T47D (cell line): ENCODE data around the gene HHIP.

Source experiments
- DNase-seq, 2 experiments: peaks; one replicate each; pipeline versions ENCODE4 v3.0.0 to v3.0.0-alpha.2; 2011 to 2012; ENCODE audit warnings: low read depth in 1 of 2, low spot score in 1 of 2
- JUND ChIP-seq: IDR thresholded peaks from 2 replicates; pipeline ENCODE4 v1.6.1; 2012; ENCODE audit warnings: low read depth
- in situ Hi-C: cut with HindIII; loops from 2 replicates; pipeline ENCODE4 v1.10.0; 2016; ENCODE audit warnings: low sequenced_read_pairs, low pct_unique_long_range_greater_than_20kb

Gene HHIP

DNA sequence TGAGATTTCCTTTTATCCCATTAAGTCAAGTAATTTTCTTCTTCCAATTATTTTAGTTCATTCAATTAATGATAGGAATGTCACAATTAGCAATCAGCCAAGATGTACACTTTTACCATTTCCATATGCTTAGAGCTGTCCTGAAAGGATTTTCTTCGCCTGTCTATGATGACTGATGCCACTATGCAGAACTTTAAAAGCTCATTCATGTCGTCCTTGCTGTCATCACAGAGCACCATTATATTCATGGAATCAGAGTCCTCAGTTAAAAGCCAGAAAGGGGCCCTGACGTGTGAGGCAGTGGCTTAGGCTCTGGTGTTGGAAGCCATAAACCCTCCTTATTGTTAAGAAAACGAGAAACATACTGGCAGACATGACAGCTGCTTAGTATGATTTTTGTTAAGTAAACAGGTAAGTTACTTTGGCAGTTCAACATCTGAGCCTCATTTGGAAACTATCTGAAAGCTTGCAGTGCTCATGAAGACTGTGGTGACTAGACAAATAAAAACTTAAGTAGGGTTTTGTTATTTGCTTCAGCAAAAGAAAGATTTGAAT is 73.1 kb downstream of the HHIP start:
- DNase-seq: no peak
- no peak for TF ChIP-seq JUND
- in situ Hi-C loops: no loop called here

GRCh38 chr4:144720491-144720890 is 74.5 kb downstream of the HHIP start:
- no peak for DNase-seq
- no peak for TF ChIP-seq JUND
- in situ Hi-C loops: no loop called here

GRCh38 chr4:144721994-144722393 is 76.0 kb downstream of the HHIP start:
- no peak for DNase-seq
- in situ Hi-C loops: no loop called here
- TF ChIP-seq JUND: no peak

DNA sequence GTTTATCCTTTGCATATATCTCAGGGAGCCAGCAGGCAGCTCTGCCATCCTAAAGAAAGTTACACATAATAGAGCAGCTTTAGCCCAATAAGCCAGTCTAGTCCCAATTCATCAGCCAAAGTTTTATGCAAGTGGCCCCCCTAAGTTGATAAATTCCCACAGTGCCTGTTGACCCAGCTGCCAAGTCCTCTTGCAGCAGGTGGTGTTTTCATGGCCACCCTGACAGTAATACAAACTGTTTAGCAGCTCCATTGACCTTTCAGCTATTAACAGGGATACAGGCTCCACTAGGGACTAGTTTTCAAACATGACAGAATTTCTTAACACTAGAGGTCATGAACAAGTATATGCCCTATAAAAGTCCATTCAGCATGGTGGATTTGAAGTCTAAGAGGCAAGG is 77.5 kb downstream of the HHIP start:
- in situ Hi-C loops: no loop called here
- no peak for TF ChIP-seq JUND
- DNase-seq: no peak

GRCh38 chr4:144729175-144729574 is 83.2 kb downstream of the HHIP start:
- TF ChIP-seq JUND: no peak
- in situ Hi-C loops: no loop called here
- no peak for DNase-seq

GRCh38 chr4:144732584-144733428 is 86.8 kb downstream of the HHIP start:
- in situ Hi-C loops: no loop called here
- no peak for TF ChIP-seq JUND
- DNase-seq: no peak

DNA sequence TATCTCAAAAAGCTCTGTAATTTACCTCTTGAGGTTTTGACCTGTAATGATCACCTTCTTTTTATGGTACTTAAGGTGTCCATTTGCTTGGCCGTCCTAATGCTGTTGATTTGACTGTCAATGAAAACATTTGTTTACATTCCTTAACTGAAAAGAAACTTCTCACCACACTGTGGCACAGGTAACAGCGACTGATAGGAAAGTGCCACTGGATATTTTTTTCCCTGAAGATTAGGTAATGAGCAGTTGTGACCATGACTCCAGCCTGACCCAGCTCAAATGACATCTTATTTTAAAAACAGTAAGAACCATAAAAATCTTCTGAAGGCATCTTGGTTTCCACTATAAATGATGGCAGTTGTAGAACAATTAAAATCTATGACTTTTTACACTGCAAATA is 87.6 kb downstream of the HHIP start:
- TF ChIP-seq JUND: no peak
- no peak for DNase-seq

GRCh38 chr4:144734522-144734921 is 88.6 kb downstream of the HHIP start:
- in situ Hi-C loops: no loop called here
- no peak for TF ChIP-seq JUND
- peak in 1 of 2 experiments; percentile 51 for DNase-seq

More for the DNA sequence above, 87.6 kb downstream of the HHIP start:
- in situ Hi-C loops: no loop called here

DNA sequence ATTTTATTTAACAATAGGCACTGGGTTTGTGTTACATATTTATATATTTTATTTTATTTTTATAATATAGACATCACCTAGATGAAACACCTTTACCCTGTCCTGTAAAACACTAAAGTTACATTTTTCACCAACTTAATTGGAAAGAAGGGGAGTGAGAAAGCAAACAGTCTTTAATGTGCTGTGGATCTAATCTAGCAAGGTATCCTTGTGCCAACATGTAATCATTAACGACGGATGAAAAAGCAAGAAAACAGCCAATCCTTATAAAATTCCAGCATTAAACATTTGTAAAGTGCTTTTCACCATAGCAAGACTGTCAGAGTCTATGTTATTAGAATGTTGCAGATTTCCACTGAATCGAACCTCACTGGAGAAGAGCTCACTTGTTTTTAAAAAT is 92.7 kb downstream of the HHIP start:
- TF ChIP-seq JUND: no peak
- no peak for DNase-seq
- in situ Hi-C loops: no loop called here

DNA sequence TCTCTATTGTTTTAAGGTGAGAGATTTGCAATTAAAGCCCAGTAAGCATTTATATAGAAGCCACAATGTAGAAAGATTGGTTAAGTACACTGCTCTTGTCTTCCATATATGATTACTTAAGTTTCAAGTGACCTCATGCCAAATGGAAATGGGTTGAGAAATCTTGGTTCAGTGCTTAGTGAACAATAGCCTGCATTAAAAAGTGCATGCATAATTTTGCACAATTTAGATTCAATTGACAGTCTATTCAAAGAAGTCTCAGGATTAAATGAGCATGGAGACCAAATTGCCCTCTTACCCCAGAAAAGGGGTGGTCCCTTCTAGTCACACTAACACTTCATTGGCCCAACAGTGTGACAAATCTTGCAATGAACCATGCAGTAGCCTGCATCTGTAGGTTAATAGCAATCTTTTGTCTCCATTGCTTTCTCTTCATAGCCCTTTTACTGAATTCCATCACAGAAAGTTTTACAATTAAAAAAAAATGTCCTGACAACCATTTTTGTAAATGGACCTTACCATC is 93.6 kb downstream of the HHIP start:
- no peak for TF ChIP-seq JUND
- in situ Hi-C loops: no loop called here
- no peak for DNase-seq

DNA sequence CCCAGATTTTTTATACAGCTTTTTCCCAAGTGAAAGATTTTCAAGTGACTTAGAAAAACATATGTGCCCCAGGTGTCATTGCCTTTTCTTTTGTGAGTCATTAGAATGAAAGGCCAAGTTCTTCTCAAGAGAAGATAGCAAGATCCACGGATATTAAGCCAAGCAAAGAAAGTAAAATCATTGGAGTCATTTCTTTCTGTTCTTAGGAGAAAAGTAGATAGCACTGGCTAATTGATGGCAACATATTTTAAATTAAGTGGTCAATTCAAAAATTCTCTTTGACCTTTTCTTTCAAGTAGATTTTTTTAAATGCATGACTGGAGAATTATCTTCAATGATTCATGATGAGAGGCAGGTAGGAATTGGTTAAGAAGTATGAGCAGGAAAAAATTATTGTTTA is 94.4 kb downstream of the HHIP start:
- no peak for TF ChIP-seq JUND
- in situ Hi-C loops: no loop called here
- DNase-seq: no peak

DNA sequence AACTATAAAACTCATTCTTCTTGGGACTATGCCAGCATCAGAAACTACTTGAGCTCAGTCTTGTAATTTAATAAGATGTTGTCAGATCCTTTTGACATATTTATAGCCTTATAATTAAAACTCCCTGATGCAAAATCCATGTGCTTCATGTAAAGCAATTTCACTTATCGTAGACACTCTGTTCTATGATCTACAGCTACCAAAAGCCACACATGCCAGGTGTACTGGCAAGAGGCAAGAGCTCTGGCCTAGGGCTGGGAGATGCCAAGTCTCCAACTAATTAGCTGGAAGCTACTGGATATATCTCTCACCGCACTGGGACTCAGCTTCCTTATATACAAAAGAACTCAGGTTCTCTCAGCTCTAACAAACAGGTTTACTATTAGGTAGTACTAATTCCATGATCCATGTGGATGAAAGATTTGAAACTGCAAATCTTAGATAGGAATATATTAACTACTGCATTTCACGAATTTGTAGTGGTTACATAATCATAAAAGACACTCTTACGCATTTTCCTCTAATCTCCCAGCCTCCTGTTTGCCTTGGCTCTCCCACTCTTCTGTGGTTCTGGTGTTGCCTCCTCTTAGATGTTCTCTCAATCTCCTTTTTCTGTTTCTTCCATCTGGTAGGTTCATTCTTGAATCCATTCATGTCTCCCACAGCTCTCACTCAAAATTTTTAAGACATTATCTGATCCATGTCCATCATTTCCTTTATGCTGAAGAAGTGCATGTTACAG is 103.0 kb downstream of the HHIP start:
- TF ChIP-seq JUND: no peak
- peak in 1 of 2 experiments; percentile 53 for DNase-seq
- in situ Hi-C loops: no loop called here

DNA sequence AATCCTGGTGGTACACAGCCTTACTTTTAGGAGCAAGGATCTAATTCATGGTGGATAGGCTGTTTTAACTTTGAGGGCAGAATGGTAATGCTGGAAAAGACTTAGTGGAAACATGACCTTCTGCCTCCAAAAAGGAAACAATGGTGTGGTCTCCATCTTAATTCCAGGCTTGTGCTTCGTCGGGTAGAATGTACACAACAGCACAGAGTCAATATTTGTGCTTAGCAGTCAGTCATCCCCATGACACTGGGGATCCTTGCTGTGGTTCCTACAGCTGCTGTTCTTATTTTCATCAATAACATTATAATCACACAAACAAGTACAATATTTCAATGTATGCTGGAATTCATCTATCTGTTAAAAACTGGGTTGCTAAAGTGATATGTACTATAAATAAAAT is 104.4 kb downstream of the HHIP start:
- in situ Hi-C loops: no loop called here
- no peak for TF ChIP-seq JUND
- peak in 1 of 2 experiments; percentile 19 for DNase-seq
